ENCODE data around the gene MGAT5. TPM values are rescaled to one million over a fixed set of nuclear protein-coding genes. Genes with fewer than 3 reads are reported as not detected.

MGAT5 gene
- total and polyA plus RNA-seq, 2 donors from 2014 or later = 14.3 to 40.9 TPM

- DNase-seq (no peak), FAIRE-seq (no peak)
- H3K4me3 ChIP-seq (ENCODE audit: low read length in 3 of 3) = no peak overlapping the region
- TF ChIP-seq CTCF (IDR thresholded peaks at IDR 0.05; ENCODE audit: borderline replicate concordance, extremely low read depth, insufficient read depth) = no peak
- H3K9ac ChIP-seq (ENCODE audit: low read length in 3 of 3) = no peak overlapping the region
- intact Hi-C loops (cut with DNase I) = no loop called here
- H3K27me3 ChIP-seq (ENCODE audit: control insufficient read depth, insufficient read depth, low read length) = no peaks in the 10 kb centered on the region
- no peaks in the 10 kb centered on the region for H3K9me3 ChIP-seq (ENCODE audit: control insufficient read depth in 2 of 3, insufficient read depth in 1 of 3, low read length in 3 of 3)
- H3K36me3 ChIP-seq (ENCODE audit: control insufficient read depth in 2 of 3, insufficient read depth in 3 of 3, low read length in 3 of 3) = no peaks in the 10 kb centered on the region
- peaks cover 0 to 3% (median 3%) of the 10 kb centered on the region in 3 donors for H3K4me1 ChIP-seq (ENCODE audit: control insufficient read depth in 2 of 3, insufficient read depth in 2 of 3, low read depth in 1 of 3, low read length in 3 of 3)
- no peak overlapping the region for H3K27ac ChIP-seq (ENCODE audit: low read depth in 2 of 2, low read length in 2 of 2)
These were observed 20.2 kb downstream of the MGAT5 start for GRCh38 chr2:134274121-134274520.

GRCh38 chr2:134275058-134275862 is 21.4 kb downstream of the MGAT5 start:
- no peak for FAIRE-seq
- H3K27ac ChIP-seq (ENCODE audit: low read depth in 2 of 2, low read length in 2 of 2) = no peak overlapping the region
- no peak for TF ChIP-seq CTCF (IDR thresholded peaks at IDR 0.05; ENCODE audit: borderline replicate concordance, extremely low read depth, insufficient read depth)
- H3K36me3 ChIP-seq (ENCODE audit: control insufficient read depth in 2 of 3, insufficient read depth in 3 of 3, low read length in 3 of 3) = no peaks in the 10 kb centered on the region
- no peak overlapping the region for H3K4me3 ChIP-seq (ENCODE audit: low read length in 3 of 3)
- intact Hi-C loops (cut with DNase I) = no loop called here
- no peak for DNase-seq
- no peaks in the 10 kb centered on the region for H3K9me3 ChIP-seq (ENCODE audit: control insufficient read depth in 2 of 3, insufficient read depth in 1 of 3, low read length in 3 of 3)
- H3K9ac ChIP-seq (ENCODE audit: low read length in 3 of 3) = no peak overlapping the region
- peaks cover 0 to 3% (median 0%) of the 10 kb centered on the region in 3 donors for H3K4me1 ChIP-seq (ENCODE audit: control insufficient read depth in 2 of 3, insufficient read depth in 2 of 3, low read depth in 1 of 3, low read length in 3 of 3)
- H3K27me3 ChIP-seq (ENCODE audit: control insufficient read depth, insufficient read depth, low read length) = no peaks in the 10 kb centered on the region

GRCh38 chr2:134276381-134277172 is 22.7 kb downstream of the MGAT5 start:
- Histone ChIP-seq H3K36me3 (ENCODE audit: control insufficient read depth in 2 of 3, insufficient read depth in 3 of 3, low read length in 3 of 3) (no peaks in the 10 kb centered on the region), H3K9me3 (ENCODE audit: control insufficient read depth in 2 of 3, insufficient read depth in 1 of 3, low read length in 3 of 3) (no peaks in the 10 kb centered on the region), H3K27me3 (ENCODE audit: control insufficient read depth, insufficient read depth, low read length) (no peaks in the 10 kb centered on the region), H3K4me1 (ENCODE audit: control insufficient read depth in 2 of 3, insufficient read depth in 2 of 3, low read depth in 1 of 3, low read length in 3 of 3) (peaks cover 0 to 3% (median 0%) of the 10 kb centered on the region in 3 donors), H3K27ac (ENCODE audit: low read depth in 2 of 2, low read length in 2 of 2) (no peak overlapping the region), H3K4me3 (ENCODE audit: low read length in 3 of 3) (no peak overlapping the region), H3K9ac (ENCODE audit: low read length in 3 of 3) (no peak overlapping the region)
- FAIRE-seq (no peak), DNase-seq (no peak)
- no peak for TF ChIP-seq CTCF (IDR thresholded peaks at IDR 0.05; ENCODE audit: borderline replicate concordance, extremely low read depth, insufficient read depth)
- intact Hi-C loops (cut with DNase I) = no loop called here
